HG02588 (cell line): ENCODE results near the gene STRBP.

Experiments
- ATAC-seq: cut with Tn5 transposase; IDR thresholded peaks from one replicate; pipeline ENCODE4 v1.9.1; 2021; ENCODE audit warnings: mild to moderate bottlenecking, moderate library complexity; ENCODE audit not compliant: unreplicated experiment

Gene STRBP

DNA sequence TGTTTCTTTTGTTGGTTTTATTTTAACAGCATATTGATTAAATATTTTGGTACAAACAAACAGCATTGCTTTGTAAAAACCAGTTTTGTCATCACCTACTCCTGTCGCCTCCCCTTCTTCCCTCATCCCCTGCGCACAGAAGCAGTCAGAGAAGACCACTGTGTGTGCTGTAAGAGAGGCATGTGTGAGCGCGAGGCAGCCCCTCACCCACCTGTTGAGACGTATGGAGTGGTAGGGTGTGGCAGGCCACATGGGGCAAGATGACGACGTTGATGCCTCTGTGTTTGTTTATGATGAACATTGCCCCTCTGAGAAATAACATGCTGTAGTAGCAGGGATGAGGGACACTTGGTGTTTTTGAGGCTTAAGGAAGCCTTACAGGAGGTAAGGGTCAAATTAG, 163.6 kb downstream of the STRBP start:
- no peak for ATAC-seq

GRCh38 chr9:123102375-123103113, 165.8 kb downstream of the STRBP start:
- no peak for ATAC-seq

GRCh38 chr9:123099548-123099947, 168.8 kb downstream of the STRBP start:
- ATAC-seq, result no peak

DNA sequence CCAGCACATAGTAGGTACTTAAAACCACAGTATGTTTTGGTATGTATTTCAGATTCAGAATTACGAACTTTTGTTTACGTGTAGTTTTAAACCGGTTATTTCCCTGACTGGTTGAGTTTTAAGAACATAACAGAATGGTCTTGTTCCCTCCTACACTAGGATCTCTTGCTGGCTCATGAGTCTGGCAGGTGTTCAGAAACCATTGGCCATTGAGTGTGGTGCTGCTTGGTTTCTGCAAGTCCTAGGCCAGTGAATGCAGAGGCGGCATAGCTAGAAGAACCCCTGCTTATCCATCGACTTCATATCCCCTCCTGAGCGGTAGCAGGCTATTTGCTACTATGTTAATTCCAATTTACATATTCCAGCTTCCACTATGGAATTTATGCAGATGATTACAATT, 169.3 kb downstream of the STRBP start:
- no peak for ATAC-seq

GRCh38 chr9:123098096-123098459, 170.3 kb downstream of the STRBP start:
- ATAC-seq, result no peak

GRCh38 chr9:123097430-123098095, 170.8 kb downstream of the STRBP start:
- no peak for ATAC-seq

DNA sequence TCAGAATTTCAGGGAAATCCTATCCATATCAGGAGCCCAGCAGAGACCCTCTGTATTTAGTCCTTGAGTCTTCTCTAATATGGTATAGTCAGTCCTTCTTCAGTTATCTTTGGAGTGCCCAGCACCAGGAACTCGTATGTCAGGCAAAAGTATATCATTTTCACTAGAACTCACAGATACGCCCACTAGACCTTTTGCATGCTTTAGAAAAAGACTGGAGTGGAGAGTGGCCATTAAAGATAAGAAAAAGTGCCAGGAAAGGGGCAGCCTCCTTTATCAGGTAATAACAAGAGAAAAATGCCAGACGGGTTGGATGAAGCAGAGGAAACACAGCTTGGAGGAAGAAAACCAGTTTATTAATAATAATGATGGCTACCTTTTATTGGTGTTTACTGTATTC, 171.4 kb downstream of the STRBP start:
- ATAC-seq, result no peak

GRCh38 chr9:123093141-123093540, 175.2 kb downstream of the STRBP start:
- no peak for ATAC-seq

- no peak for ATAC-seq
Measured at GRCh38 chr9:123091459-123091858, 176.9 kb downstream of the STRBP start.

GRCh38 chr9:123090956-123091355, 177.4 kb downstream of the STRBP start:
- ATAC-seq, result no peak

DNA sequence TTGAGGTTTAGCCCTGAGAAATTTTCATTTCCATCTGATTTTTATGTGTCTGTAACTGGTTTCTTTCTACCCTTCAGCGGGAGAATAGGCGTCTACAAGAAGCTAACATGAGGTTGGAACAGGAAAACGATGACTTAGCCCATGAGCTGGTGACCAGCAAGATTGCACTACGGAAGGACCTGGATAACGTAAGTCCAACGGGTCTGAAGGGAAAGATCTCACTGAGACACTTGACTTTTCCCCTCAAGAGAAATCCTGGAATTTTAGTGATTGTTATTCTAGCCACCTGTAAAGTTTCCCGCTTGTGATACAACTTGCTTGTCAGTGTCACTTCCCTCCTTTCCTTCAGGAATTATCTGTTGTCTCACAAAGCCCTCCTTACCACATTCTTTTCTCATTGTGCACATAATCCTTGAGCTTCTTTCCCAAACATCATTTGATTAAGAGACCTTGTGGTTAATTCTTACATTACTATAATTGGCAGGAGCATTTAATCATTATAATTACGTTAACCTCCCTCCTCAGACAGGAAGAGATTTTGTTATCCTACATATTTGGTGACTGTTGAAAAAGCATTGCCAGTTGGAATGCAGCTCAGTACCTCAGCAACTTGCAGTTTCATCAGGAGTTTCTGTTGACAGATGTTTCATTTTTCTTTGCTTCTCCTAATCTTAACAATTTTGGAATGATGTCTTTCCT, 178.0 kb downstream of the STRBP start:
- ATAC-seq, result no peak

DNA sequence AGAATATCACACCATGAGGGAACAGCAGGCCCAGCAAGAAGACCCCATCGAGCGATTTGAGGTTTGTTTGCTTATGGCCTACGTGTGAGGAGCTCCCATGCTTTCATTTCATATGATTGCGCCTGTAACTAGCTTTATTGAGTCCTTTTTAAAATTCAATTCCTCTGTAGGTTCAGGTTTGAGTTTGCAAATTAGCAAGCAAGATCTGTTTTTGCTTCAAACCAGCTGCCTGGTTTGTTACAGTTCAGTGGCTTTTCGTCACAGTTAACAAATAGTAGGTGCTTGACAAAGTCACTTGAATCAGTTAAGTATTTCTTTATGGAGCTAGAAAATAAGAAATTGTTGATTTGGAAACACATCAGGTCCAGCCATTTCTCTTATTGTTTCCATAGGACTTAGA, 178.6 kb downstream of the STRBP start:
- ATAC-seq, result no peak

- no peak for ATAC-seq
Measured at GRCh38 chr9:123089040-123089439, 179.3 kb downstream of the STRBP start.

DNA sequence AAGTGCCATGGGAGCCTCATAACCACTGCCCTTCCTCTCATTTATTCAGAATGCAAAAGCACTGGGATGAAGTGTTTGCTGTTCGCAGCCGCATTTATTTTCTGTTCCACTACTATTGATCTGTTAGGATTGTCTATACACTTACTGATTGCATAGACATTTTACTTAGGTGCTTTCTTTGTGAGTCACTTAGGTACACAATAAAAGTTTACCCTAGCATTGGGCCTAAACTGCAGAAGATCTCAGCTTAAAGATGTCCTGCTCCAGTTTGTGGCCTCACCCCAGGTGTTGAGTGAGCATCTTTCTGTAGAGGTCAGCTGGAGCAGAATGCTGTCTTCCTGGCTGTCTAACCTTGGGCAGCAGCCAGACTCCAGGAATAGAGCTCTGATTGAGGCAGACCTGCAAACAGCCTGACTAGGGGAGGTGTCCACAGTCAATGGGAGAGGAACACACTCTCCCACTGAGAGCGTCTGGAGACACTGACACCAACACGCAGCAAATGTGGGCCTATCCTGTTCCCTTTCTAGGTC, 181.0 kb downstream of the STRBP start:
- ATAC-seq, result no peak

DNA sequence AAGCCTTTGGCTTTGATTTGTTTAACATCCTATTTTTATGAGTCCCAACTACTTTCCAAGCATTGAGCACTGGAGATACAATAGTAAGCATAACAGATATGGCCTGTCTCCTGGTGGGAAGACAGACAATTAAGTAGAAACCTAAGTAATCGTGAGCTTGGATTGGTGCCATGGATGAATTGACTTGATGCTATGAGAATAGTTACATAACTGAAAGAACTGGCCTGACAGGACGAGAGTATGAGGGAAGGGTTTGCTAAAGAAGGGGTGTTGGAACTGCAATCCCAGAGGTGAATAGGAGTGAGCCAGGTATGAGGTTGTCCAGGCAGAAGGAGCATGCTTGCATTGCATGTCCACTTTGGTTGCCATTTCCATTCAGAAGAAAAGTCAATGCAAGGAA, 182.5 kb downstream of the STRBP start:
- ATAC-seq, result no peak

GRCh38 chr9:123084256-123084655, 184.1 kb downstream of the STRBP start:
- ATAC-seq, result no peak

DNA sequence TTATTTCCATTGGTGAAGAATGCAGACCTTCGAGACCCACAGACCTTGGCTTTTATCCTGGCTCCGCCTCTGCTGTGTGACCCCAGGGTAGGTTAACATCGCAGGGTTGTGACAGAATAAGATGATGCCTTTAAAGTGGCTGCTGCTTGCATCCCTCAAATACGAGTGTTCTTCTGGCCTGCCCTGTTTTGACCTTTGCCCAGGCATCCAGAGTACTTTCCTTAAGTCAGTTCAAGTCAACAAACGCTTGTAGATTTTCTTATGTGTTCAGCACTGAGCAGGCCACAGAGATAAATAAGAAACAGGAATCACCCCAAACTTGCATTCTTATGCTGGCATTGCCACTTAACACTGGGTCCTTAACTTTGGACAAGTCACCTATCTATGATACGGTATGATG, 184.7 kb downstream of the STRBP start:
- ATAC-seq, result no peak

DNA sequence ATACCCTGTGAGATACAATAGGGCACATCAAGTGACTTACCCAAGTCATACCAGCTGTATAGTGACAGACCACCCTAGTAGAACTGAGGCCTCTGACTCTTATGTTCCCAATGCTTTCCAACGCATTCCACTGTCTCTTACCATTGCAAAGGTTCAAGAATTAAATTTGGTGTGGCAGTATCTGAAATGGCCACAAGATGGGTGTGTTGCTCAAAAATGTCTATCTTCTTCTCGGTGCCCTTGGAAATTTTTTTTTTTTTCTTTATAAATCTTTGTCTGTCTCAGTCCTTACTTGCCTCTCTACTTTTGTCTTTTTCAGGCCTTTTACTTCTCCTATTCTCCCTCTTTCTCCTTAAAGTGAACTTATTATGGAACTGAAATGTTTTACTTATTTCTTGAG, 186.6 kb downstream of the STRBP start:
- ATAC-seq, result no peak

- ATAC-seq, result no peak
Measured at GRCh38 chr9:123080444-123080843, 187.9 kb downstream of the STRBP start.

GRCh38 chr9:123074628-123075027, 193.8 kb downstream of the STRBP start:
- no peak for ATAC-seq

GRCh38 chr9:123073991-123074422, 194.4 kb downstream of the STRBP start:
- no peak for ATAC-seq

GRCh38 chr9:123073441-123073840, 194.9 kb downstream of the STRBP start:
- ATAC-seq, result no peak
